HL-60 (cell line): ENCODE results near the gene DENND1A.

Experiments
- CTCF ChIP-seq: IDR thresholded peaks from one replicate; pipeline ENCODE4 v1.5.1; 2011; ENCODE audit warnings: low read length, control low read depth, inconsistent platforms; ENCODE audit not compliant: insufficient read depth
- GABPA ChIP-seq: IDR thresholded peaks from 2 replicates; pipeline ENCODE4 v1.6.1; 2012; ENCODE audit warnings: low read depth
- POLR2AphosphoS5 ChIP-seq: IDR thresholded peaks from 2 replicates; pipeline ENCODE4 v1.6.1; 2012; ENCODE audit warnings: low read depth
- TF ChIP-seq, protein P1 (sequence below): IDR thresholded peaks from 2 replicates; pipeline ENCODE4 v1.6.1; 2012; ENCODE audit warnings: low read depth; ENCODE audit not compliant: insufficient replicate concordance

DNA sequence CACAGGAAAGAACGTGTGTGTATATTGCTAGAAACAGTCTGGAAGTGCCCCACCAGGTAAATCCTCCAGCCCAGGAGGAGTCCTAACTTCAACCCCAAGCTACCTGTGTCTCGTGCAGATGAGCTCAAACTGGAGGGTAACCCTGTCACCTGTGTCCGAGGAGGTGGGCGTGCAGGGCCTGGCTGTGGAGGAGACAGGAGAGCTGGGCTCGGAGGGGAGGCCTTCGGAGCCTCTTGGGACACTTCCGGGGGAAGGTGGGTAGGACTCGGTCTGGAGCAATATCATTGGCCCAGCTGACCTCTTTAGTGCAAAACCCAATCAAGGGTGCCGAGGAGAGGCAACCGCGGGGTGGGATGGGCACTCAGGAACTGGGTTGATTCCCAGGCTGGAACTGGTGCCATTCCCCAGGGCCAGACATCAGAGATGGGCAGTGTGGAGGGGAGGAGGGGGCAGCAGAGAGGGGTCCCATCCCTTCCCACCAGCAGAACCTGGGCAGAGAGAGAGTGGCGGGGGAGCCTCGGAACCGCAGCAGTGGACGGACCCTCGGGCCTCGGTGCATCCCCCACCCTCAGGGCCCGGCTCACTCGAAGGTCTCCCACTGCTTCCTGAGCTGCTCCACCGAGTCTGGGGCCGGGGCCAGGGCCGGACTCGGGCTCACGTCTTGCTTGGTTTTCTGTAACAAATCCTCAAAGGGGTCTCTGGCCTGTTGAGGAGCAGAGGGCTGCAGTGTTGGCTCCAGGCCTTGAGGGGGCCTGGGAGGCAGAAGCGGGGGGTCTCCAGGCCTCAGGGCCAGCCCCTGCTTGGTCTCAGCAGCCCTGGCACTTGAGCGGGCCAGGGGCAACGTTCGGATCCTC, 548.8 kb downstream of the DENND1A start:
- no peak for TF ChIP-seq GABPA
- no peak for TF ChIP-seq CTCF
- TF ChIP-seq, protein P1, sequence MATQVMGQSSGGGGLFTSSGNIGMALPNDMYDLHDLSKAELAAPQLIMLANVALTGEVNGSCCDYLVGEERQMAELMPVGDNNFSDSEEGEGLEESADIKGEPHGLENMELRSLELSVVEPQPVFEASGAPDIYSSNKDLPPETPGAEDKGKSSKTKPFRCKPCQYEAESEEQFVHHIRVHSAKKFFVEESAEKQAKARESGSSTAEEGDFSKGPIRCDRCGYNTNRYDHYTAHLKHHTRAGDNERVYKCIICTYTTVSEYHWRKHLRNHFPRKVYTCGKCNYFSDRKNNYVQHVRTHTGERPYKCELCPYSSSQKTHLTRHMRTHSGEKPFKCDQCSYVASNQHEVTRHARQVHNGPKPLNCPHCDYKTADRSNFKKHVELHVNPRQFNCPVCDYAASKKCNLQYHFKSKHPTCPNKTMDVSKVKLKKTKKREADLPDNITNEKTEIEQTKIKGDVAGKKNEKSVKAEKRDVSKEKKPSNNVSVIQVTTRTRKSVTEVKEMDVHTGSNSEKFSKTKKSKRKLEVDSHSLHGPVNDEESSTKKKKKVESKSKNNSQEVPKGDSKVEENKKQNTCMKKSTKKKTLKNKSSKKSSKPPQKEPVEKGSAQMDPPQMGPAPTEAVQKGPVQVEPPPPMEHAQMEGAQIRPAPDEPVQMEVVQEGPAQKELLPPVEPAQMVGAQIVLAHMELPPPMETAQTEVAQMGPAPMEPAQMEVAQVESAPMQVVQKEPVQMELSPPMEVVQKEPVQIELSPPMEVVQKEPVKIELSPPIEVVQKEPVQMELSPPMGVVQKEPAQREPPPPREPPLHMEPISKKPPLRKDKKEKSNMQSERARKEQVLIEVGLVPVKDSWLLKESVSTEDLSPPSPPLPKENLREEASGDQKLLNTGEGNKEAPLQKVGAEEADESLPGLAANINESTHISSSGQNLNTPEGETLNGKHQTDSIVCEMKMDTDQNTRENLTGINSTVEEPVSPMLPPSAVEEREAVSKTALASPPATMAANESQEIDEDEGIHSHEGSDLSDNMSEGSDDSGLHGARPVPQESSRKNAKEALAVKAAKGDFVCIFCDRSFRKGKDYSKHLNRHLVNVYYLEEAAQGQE: no peak
- no peak for TF ChIP-seq POLR2AphosphoS5
